SW480 (cell line): ENCODE measurements around the gene SLC38A9.

Source experiments
- DNase-seq: peaks from one replicate; pipeline ENCODE4 v3.0.0-alpha.2; 2016; ENCODE audit warnings: low spot score

SLC38A9 gene

DNA sequence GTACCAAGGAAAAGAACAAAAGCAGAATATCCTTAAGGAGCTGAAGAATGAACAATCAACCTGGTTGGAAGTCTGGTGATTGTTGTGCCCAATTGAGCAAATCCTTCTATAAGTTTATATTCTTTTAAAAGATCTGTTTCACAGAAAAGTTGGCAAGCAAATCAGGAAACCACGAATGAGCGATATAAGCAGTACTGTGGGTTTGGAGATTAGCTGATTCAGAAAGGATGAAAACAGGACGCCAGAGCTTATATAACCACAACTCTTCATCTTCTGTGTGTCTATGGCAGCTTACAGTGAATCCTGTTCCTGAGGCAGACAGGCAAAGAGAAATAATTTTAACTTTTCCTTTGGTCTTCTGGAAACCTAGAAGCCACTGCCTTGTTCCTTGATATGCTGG, 61.7 kb downstream of the SLC38A9 start:
- DNase-seq = no peak

DNA sequence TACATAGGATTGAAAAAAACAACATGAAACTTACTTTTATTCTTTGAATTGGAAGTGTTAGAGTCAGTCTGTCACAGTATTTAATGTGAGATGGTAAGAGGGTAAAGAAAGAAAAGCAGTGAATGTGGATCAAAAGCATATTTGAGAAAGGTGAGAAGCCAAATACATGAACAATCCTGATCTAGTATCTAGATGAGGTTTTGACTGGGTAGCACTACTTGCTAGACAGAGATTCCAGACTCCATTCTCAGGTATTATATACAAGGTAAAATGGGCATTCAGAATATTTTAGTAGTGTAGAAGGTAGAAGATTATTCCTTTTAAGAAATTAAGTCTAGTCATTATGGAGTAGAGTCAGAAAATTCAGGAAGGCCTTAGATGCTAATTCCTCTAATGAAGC, 62.2 kb downstream of the SLC38A9 start:
- no peak for DNase-seq

DNA sequence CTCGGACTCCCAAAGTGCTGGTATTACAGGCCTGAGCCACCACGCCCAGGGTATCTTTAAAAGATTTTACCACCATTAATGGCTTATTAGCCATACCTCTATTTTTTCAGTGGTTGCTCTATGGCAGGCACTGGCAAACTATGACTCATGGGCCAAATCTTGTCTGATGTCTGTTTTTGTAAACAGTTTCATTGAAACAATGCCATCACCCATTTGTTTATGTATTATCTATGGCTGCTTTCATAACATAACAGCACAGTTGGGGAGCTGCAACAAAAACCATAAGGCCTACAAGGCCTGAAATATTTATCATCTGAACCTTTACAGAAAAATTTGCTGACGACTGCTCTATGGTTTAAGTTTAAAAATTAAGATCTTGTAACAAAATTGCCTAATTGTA, 66.8 kb downstream of the SLC38A9 start:
- peak; percentile 31 for DNase-seq

DNA sequence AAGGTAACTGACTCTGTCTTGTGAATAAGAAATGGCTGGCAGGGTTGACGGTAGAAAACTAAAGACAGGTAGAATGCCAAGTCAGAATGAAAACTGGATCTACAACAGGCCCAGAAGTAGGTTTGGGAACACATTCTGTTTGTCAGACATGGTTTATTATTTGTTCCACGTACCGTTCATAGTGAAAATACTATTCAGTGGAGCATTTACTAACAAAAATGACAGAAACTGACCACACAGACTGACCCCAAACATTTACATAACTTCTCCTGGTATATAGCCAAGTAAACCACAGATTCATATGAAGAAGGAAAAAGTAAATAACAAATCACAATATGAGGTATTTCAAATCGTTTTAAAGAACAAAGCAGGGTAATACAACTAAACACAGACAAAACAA, 73.7 kb downstream of the SLC38A9 start:
- no peak for DNase-seq

DNA sequence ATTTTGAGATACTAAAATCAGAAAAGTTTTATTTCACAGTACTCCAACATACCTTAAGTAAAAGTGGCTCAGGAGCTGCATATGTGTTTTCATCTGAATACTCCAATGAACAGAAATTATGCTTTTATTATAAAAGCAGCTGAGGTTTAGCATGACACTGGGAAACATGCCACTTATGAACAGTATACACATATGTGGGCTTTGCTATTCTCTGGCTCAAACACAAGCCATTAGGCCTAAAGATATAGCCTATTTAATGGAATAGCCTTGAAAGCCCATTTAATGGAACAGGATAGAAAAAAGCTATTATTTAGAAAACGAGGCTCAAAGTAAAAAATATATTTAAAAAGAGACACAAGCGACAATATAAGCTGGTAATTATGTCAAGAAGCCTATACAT, 74.1 kb downstream of the SLC38A9 start:
- DNase-seq = no peak

DNA sequence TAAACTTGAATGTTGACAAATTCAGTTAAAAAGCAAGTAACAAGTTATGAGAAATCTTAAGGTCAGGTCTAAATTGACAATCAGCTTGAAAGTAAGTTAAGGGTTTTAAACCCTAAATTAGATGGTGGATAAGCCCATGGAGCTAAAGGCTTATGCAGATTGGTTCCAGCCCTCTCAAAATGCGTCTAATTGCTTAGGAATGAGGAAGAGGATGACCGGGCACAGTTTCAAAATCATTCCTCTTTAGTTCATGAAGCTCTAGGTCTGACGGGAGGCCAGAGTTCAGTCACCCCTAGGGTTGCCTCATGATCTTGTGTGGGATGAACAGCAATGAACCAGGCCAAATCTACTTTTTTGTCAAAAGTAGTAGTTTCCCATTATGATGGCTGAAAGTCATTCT, 75.4 kb downstream of the SLC38A9 start:
- no peak for DNase-seq

DNA sequence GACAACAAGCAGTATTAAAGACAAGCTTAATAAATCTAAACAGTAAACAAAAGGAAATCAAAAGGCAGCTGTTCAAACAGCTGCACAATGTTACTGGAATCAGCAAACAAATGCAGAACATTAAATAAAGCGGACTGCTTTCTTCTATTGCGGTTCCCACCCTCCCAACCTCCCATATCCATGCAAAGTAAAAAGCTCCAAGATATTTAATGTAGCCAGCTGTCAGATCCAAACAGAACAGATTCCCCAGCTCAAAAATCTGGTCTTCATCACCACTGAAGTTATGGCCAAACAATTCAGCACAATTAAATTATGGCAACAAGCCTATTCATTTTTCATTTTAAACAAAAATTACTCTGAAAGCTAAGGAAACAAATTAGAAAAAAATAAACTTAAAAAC, 75.9 kb downstream of the SLC38A9 start:
- no peak for DNase-seq

DNA sequence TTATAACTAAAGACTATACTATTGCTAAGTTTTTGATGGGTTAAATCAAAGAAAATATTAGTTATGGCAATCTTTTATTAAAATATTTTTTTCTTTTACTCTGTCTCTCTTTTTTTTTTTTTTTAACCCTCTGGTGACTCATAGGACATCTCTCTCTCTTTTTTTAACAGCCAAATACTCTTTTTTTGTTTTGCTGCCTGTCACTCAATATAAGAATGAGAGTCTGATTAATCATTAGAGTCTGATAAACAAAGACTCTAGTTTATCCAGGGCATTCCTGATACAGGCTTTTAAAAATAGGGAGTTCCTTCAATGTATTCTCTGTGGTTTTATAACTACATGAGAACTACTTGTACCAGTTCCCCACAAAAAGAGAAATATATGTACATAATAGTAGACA, 77.3 kb downstream of the SLC38A9 start:
- DNase-seq = no peak

DNA sequence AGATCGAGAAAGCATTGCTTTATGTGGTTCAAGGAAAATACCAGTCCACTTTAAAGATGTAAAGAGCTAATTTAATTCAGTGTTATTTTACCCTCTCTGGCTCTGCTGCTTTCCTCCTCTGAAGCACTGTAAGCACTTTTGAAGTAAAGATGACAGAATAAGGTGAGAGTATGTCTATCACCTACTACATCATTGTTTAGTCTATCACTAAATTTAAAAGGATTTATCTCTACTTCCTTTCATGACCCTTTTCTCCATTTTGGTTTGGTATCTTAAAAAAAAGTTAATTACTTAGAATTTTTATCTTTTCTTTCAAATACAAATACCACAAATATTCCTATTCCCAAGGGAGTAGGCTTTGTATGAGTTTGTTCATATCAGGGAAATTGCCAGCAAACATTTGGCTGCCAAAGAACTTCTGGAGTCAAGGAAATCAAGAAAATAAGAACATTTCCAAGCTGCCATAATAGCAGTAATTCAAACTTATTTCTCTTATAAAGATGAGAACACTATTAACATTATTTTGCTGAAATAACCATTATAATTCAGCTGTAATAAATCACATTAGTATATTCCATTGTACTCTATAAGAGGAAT, 77.8 kb downstream of the SLC38A9 start:
- no peak for DNase-seq

DNA sequence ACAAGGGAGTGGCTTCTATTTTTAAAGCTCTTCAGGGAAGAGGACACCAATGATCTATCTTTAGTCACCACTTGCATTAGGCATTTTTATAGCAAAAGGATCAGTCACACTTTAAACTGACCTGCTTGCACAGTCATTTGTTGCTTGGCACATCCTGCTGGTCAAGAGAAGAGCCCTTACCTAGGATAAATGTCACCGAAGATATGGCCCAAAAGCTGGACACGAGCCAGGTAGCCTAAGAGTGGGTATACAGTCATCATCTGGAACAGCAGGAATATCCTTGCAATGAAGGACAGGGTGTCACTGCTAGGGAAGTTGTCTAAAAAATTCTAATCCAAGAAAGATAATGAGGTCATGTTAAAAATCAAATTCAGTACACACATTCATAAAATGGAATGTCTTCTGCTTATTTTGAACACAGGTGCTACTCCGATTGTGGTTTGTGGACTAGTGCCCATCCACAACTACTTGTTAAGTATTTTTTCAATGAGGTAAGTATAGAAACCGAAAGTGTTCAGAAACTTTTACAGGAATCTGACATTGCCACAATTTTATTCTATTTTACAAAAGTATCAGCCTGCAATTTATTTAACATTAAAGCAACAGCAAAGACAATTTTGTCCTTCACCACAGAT, 78.4 kb downstream of the SLC38A9 start:
- DNase-seq = no peak

DNA sequence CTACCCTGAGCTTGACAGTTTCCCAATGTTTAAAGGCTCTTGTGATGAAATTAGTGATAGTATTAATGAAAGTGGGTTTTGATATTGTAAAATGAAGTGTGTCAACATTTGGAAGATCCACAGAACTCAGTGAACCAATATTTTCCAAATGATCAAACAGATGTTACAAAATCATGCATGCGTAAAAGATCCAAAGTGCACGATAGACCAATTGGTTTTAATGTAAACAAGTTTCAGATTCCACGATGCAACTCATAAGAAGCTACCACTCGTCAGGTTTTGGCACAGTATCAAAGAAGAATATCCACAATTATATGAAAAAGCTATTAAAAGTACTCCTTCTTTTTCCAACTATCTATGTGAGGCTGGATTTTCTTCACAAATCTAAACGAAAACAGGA, 82.3 kb downstream of the SLC38A9 start:
- no peak for DNase-seq

DNA sequence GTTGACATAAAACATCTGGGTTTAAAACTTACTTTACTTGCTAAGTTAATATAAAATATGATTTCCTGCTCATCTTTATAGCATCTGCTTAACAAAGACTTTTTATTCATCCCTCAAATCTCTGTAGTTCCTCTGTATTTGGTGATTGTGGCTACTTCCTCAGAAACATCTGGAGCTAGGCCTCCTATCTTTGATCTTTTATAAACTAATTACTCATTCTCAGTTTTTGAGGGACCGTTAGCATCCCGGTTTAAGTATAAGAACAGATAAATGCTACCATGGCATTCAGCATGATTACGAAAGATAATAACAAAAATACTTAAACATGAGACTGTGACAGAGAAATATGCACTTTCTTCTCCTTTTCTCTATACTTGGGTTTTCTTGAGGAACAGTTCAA, 85.3 kb downstream of the SLC38A9 start:
- DNase-seq = no peak

DNA sequence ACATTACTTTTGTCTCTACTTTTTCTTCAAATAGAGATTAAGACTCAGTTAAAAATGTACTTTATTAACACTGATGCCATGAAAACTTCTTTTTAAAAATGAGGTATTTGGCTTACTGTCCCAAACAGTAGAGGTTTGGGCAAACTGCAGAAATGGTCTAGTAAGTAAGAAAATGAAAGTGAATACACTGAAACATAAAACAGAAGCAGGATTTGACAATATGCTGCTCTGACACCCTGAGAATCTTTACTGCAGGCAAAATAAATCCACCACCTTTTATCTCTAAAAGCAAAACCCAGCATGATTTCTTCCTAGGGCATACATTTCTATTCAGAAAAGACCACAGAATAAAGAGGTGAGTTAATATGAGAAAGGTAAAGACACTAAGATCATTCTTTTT, 86.2 kb downstream of the SLC38A9 start:
- no peak for DNase-seq

DNA sequence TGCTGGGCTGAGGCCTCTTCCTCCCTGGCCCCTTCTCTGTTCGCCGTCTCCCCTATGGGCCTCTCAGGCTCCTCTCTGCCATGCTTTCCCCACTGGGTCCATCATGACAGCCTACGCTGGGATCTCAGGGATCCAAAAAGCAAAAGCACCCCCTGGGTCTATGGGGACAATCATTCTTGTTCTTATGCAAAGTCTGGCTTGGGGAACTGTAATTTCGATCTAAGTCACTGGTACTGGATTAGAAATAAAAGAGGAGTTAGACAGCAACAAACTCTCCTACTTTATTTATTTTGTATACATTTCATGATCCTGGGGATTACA, 86.6 kb downstream of the SLC38A9 start:
- no peak for DNase-seq

DNA sequence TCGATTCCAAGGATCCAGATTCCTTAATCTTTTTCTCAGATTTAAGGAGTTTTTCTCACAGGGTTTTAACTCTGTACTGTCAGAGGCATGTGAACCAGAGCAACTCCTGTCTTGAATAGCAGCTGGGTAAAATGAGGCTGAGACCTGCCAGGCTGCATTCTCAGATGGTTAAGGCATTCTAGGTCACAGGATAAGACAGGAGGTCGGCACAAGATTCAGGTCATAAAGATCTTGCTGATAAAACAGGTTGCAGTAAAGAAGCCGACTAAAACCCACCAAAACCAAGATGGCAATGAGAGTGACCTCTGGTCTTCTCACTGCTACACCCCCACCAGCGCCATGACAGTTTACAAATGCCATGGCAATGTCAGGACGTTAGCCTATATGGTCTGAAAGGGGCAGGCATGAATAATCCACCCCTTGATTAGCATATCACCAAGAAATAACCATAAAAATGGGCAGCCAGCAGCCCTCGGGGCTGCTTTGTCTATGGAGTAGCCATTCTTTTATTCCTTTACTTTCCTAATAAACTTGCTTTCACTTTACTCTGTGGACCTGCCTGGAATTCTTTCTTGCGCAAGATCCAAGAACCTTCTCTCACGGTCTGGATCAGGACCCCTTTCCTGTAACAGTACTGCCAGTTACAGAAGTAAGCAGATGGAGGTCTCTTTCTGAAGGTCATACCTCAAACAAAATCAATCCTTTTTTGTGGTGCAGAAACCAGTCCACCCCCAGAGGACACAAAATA, 87.1 kb downstream of the SLC38A9 start:
- DNase-seq = no peak

DNA sequence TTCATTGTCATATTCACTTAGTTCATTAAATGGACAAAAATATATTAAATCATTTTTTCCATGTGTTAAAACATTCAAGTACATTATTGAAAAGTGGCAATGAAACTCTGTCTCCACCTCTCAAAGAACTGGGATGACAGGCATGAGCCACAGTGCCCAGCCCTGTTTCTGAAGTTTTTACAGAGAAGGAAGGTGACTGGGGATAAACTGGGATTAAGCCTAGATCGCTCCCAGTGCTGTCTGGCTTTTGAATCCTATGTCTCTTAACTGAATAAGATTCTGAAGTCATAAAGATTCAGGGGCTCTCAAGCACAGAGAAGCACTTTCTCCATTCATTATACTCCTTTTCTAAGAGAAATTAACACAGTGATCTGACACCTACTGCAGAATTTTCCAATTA, 88.3 kb downstream of the SLC38A9 start:
- no peak for DNase-seq

DNA sequence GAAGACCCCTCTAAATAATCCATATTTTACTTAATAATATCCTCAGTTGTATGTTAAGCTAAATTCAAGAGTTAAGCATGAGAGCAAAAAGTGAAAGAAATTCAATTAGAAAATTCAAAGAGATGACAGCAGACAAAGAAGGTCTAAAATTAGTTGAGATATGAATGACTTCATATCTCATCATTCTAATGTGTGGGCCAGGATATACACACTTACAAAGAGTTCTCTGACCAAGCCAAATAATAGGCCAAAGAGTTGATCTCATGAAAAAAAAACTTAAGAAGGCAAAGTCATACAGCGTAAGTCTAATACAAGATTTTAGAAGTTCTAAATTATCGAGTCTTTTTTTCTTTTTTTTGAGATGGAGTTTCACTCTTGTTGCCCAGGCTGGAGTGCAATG, 89.7 kb downstream of the SLC38A9 start:
- DNase-seq = no peak

DNA sequence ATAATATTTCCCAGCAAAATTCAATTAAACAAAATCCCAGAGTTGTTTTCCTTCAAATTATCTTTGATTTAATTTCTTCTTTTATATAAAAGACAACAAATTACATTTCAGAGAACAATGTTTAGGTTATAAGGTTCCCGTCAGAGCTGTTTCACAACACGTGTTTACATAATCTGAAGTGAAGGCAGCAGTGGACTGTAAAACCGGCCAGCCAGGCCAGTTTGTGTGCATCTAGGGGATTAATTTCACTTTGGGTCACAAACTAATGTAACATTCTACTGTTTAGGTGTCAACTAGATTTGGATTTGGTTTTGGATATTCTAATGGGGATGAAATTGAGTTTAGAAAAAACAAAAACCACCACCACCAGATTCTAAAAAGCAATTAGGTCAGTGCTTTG, 90.9 kb downstream of the SLC38A9 start:
- DNase-seq = no peak

DNA sequence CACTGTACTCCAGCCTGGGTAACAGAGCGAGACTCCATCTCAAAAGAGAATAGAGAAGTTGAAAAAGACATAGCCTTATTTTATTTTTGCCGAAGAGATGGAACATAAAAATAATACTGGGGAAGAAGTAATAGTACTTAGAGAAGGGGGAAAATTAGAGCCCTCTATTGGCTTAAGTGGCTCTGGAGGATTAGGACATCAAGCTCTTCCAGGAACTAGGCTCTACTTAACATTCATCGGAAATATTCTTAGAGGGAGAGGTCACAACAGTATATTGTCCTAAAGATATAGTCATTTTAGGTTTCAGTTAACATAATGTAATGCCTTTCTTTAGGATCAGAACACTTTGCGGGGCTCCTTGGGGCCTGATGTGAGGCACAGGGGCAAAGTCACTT, 91.4 kb downstream of the SLC38A9 start:
- DNase-seq = no peak

DNA sequence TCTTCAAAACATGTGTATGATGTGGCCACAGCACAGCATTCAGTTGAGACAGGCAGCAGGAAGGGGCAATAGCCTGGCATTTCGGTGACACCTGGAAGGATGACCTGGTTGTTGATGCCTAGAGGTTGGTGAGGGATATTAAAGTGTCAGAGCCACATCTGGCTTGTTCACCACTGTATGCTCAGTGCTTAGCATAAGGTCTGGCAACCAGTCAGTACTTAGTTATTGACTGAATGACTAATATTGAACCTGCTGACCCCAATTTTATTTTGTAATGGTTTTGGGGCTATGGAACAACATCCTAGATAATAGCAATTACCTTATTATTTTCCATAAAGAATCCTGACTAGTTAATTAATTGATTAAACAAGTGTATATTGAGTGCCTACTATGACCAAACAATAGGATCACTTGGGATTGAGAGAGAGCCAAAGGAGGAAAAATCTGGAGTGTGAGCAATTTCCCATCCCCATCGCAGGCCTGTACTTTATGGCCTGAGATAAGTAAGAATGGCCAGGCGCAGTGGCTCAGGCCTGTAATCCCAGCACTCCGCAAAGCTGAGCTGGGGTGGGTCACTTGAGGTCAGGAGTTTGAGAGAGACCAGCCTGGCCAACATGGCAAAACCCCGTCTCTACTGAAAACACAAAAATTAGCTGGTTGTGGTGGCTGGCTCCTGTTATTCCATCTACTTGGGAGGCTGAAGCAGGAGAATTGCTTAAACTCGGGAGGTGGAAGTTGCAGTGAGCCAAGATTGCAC, 91.9 kb downstream of the SLC38A9 start:
- DNase-seq = no peak

DNA sequence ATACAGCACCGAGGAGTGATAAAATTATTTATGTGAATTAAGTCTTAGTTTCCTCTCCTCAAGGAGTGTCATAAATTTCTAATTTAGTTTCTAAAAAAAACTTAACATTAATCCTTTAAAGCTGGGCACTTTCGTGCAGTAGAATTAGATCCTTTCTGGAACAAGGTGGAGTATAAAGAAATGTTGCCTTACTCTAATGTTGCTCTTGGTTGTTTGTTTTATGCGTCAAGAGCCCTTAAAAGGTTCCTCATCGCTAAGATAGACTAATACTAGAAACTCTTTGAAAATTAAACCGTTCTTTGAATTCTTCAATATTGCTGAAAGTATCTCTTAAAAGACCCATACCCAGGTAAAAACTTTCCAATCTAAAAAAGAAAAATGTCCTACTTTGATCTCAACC, 93.8 kb downstream of the SLC38A9 start:
- no peak for DNase-seq

DNA sequence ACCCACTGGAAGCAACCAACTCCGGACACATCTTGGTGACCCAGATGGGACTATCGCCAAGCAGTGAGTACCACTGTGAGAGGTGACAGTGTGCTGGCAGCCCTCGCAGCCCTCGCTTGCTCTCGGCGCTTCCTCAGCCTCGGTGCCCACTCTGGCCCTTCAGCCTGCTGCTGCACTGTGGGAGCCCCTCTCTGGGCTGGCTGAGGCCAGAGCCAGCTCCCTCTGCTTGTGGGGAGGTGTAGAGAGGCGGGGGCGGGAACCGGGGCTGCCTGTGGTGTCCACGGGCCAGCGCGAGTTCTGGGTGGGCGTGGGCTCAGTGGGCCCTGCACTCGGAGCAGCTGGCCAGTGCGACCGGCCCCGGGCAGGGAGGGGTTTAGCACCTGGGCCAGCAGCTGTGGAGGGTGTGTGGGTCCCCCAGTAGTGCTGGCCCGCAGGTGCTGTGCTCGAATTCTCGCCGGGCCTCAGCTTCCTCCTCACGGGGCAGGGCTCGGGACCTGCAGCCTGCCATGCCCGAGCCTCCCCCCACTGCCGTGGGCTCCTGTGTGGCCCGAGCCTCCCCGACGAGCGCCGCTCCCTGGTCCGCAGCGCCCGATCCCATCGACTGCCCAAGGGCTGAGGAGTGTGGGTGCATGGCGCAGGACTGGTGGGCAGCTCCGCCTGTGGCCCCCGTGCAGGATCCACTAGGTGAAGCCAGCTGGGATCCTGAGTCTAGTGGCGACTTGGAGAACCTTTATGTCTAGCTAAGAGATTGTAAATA, 98.8 kb downstream of the SLC38A9 start:
- DNase-seq = no peak
